Hepatocyte (in vitro differentiated cells): ENCODE results near the gene MCM5. TPM values are rescaled to one million over a fixed set of nuclear protein-coding genes. Genes with fewer than 3 reads are reported as not detected.

Experiments used
- DNase-seq: peaks from one replicate; pipeline ENCODE4 v3.0.0-alpha.2; 2016; ENCODE audit warnings: low spot score
- H2AFZ ChIP-seq: fragments of 200-600 bp; sonication (generic); 2 replicates; pipeline ENCODE4 v1.6.0; 2016; ENCODE audit warnings: antibody characterized with exemption, mild to moderate bottlenecking
- H3K27ac ChIP-seq: fragments of 200-600 bp; sonication (generic); 2 replicates; pipeline ENCODE4 v1.5.1; 2016; ENCODE audit warnings: mild to moderate bottlenecking
- H3K27me3 ChIP-seq: fragments of 200-600 bp; sonication (generic); 2 replicates; pipeline ENCODE4 v1.6.1; 2016
- H3K36me3 ChIP-seq: fragments of 200-600 bp; sonication (generic); replicated peaks from 2 replicates; pipeline ENCODE4 v1.5.1; 2016; ENCODE audit warnings: low read depth; ENCODE audit not compliant: insufficient read depth
- H3K4me1 ChIP-seq: fragments of 200-600 bp; sonication (generic); 2 replicates; pipeline ENCODE4 v1.5.1; 2016; ENCODE audit warnings: mild to moderate bottlenecking, moderate library complexity; ENCODE audit not compliant: insufficient read depth
- H3K4me2 ChIP-seq: fragments of 200-600 bp; sonication (generic); 2 replicates; pipeline ENCODE4 v1.6.0; 2016
- H3K4me3 ChIP-seq: fragments of 200-600 bp; sonication (generic); 2 replicates; pipeline ENCODE4 v1.5.1; 2016; ENCODE audit warnings: mild to moderate bottlenecking
- H3K79me2 ChIP-seq: fragments of 200-600 bp; sonication (generic); 2 replicates; pipeline ENCODE4 v1.6.0; 2017; ENCODE audit warnings: mild to moderate bottlenecking
- H3K9me2 ChIP-seq: fragments of 200-600 bp; sonication (generic); replicated peaks from 2 replicates; pipeline ENCODE4 v1.6.0; 2017; ENCODE audit warnings: mild to moderate bottlenecking; ENCODE audit not compliant: insufficient read depth
- H3K9me3 ChIP-seq: fragments of 200-600 bp; sonication (generic); 2 replicates; pipeline ENCODE4 v1.5.1; 2016; ENCODE audit warnings: low read depth, mild to moderate bottlenecking
- H4K20me1 ChIP-seq: fragments of 200-600 bp; sonication (generic); 2 replicates; pipeline ENCODE4 v1.6.0; 2016; ENCODE audit warnings: mild to moderate bottlenecking; ENCODE audit not compliant: insufficient read depth, poor library complexity, severe bottlenecking
- CTCF ChIP-seq: fragments of 200-600 bp; sonication (generic); IDR thresholded peaks from 2 replicates; pipeline ENCODE4 v1.5.1; 2016; ENCODE audit warnings: antibody characterized with exemption, mild to moderate bottlenecking; ENCODE audit not compliant: poor library complexity
- EZH2 ChIP-seq: fragments of 200-600 bp; sonication (generic); IDR thresholded peaks from 2 replicates; pipeline ENCODE4 v1.6.1; 2016; ENCODE audit warnings: antibody characterized with exemption, mild to moderate bottlenecking, borderline replicate concordance
- EZH2phosphoT487 ChIP-seq: fragments of 200-600 bp; sonication (generic); IDR thresholded peaks from one replicate; pipeline ENCODE4 v1.6.1; 2018; ENCODE audit warnings: antibody characterized with exemption, mild to moderate bottlenecking, low read depth, moderate library complexity; ENCODE audit not compliant: unreplicated experiment, severe bottlenecking
- WGBS: methylation state at CpG from one replicate; pipeline ENCODE4 v1.1.6; 2016; ENCODE audit warnings: low lambda C conversion rate; ENCODE audit errors: missing lambda C conversion rate; 5-methylcytosine and 5-hydroxymethylcytosine counted together
- polyA plus RNA-seq: library from polyadenylated mRNA; unstranded; fragments of >200 nt; fragmentation: Nextera tagmentation; extraction: Ambion mirVana; gene quantifications from 2 replicates; pipeline ENCODE4 v1.2.1, GENCODE V29; 2016
- total RNA-seq: library from RNA; depleted of rRNA; stranded (reverse); fragments of >200 nt; gene quantifications from 2 replicates; pipeline ENCODE4 v1.2.3, GENCODE V29; 2014

MCM5 gene
- total and polyA plus RNA-seq, 2 experiments from 2014 or later = 21.7 to 36.1 TPM

DNA sequence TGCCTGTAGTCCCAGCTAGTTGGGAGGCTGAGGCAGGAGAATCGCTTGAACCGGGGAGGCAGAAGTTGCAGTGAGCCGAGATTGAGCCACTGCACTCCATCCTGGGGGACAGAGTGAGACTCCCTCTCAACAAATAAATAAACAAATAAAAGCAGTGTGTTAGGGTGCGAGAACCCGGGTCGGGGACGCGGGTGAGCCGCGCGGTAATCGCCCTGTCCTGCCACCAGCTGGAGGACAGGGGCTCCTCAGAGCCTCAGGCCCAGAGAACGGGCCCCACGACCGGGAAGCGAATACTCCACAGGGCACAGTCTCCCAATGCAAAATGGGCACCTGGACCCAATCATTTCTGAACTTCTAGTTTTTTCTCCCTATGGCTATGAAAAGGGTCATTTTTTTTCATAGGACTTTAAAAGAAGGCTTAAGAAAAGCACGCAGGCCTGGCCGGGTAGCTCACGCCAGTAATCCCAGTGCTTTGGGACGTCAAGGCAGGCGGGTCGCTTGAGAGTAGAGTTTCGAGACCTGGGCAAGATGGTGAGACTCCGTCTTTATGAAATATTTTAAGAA, 744 bp upstream of the MCM5 start:
- peak overlapping the region; percentile 85 for H2AFZ ChIP-seq
- peak overlapping the region; percentile 72 for H3K4me2 ChIP-seq
- no peaks in the 10 kb centered on the region for H3K9me3 ChIP-seq
- H3K79me2 ChIP-seq = peaks cover 12% of the 10 kb centered on the region
- 85% methylated on average over 23 of the region's 24 CpGs for WGBS
- H3K4me3 ChIP-seq = peak overlapping the region; percentile 11
- no peaks in the 10 kb centered on the region for H3K27me3 ChIP-seq
- H3K27ac ChIP-seq = peak overlapping the region; percentile 53
- H3K4me1 ChIP-seq = peaks cover 8% of the 10 kb centered on the region
- no peaks in the 10 kb centered on the region for H3K36me3 ChIP-seq
- TF ChIP-seq CTCF (no peak), EZH2 (no peak), EZH2phosphoT487 (no peak)
- H3K9me2 ChIP-seq = no peaks in the 10 kb centered on the region
- H4K20me1 ChIP-seq = no peaks in the 10 kb centered on the region
- no peak for DNase-seq

DNA sequence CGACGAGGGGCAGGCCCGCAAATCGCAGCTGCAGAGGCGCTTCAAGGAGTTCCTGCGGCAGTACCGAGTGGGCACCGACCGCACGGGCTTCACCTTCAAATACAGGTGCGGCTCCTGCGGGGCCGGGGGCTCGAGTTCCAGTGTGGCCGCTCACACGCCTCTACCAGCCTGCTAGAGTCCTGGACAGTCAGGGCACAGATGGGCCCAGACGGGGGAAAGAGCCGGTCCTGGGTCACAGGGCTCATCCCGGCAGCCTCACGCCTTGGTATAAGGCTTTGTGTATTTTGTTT, 506 bp downstream of the MCM5 start:
- no peaks in the 10 kb centered on the region for H4K20me1 ChIP-seq
- peaks cover 8% of the 10 kb centered on the region for H3K4me1 ChIP-seq
- peak overlapping the region; percentile 98 for H3K4me2 ChIP-seq
- no peaks in the 10 kb centered on the region for H3K27me3 ChIP-seq
- no peaks in the 10 kb centered on the region for H3K36me3 ChIP-seq
- H3K79me2 ChIP-seq = peaks cover 12% of the 10 kb centered on the region
- TF ChIP-seq EZH2 = no peak
- no peak for TF ChIP-seq CTCF
- TF ChIP-seq EZH2phosphoT487 = no peak
- peak overlapping the region; percentile 81 for H2AFZ ChIP-seq
- H3K9me3 ChIP-seq = no peaks in the 10 kb centered on the region
- no peak overlapping the region for H3K27ac ChIP-seq
- WGBS = 4% methylated on average over 20 of the region's 20 CpGs
- no peak for DNase-seq
- peak overlapping the region; percentile 47 for H3K4me3 ChIP-seq
- no peaks in the 10 kb centered on the region for H3K9me2 ChIP-seq

DNA sequence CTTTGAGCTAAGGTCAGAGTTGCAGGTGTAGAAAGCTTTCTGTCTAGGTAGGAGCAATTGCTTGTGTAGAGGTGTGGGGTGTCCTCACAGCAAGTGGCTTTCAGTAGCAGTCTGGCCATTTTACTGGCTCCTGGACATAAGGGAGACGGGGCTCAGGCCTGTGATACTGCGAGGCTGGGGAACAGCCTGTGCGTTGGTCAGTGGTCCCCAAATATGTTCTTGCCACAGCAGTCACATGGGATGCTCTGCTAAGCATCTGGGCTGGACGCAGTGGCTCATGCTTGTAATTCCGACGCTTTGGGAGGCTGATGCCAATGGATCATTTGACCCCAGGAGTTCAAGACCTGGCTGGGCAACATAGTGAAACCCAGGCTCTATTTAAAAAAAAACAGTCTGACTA, 1.9 kb downstream of the MCM5 start:
- TF ChIP-seq CTCF = no peak
- no peak for TF ChIP-seq EZH2
- TF ChIP-seq EZH2phosphoT487 = no peak
- Histone ChIP-seq H4K20me1 (no peaks in the 10 kb centered on the region), H3K27me3 (no peaks in the 10 kb centered on the region), H3K36me3 (no peaks in the 10 kb centered on the region), H3K9me2 (no peaks in the 10 kb centered on the region), H3K9me3 (no peaks in the 10 kb centered on the region), H3K4me3 (no peak overlapping the region), H3K27ac (no peak overlapping the region), H3K4me2 (no peak overlapping the region), H3K79me2 (peaks cover 12% of the 10 kb centered on the region), H2AFZ (no peak overlapping the region), H3K4me1 (peaks cover 8% of the 10 kb centered on the region)
- DNase-seq = no peak
- 90% methylated on average over 6 of the region's 6 CpGs for WGBS

- TF ChIP-seq EZH2 = no peak
- no peak for TF ChIP-seq CTCF
- no peak for TF ChIP-seq EZH2phosphoT487
- Histone ChIP-seq H3K27ac (no peak overlapping the region), H3K4me3 (no peak overlapping the region), H3K36me3 (no peaks in the 10 kb centered on the region), H4K20me1 (no peaks in the 10 kb centered on the region), H3K9me3 (no peaks in the 10 kb centered on the region), H3K9me2 (no peaks in the 10 kb centered on the region), H3K4me2 (no peak overlapping the region), H2AFZ (no peak overlapping the region), H3K79me2 (peaks cover 12% of the 10 kb centered on the region), H3K27me3 (no peaks in the 10 kb centered on the region), H3K4me1 (peaks cover 8% of the 10 kb centered on the region)
- DNase-seq = no peak
- WGBS = 80% methylated on average over 7 of the region's 7 CpGs
Observed at GRCh38 chr22:35403356-35403755, 3.4 kb downstream of the MCM5 start.
